IPS-18c (cell line): ENCODE data around the gene KCMF1.

Experiments used
- H3K4me3 ChIP-seq: 2 replicates; pipeline ENCODE4 v1.7.0; 2013; ENCODE audit warnings: low read depth, mild to moderate bottlenecking, low read length, moderate library complexity; ENCODE audit not compliant: insufficient read depth
- H3K9me3 ChIP-seq: one replicate; pipeline ENCODE4 v1.6.1; 2013; ENCODE audit warnings: mild to moderate bottlenecking, low read length, moderate library complexity; ENCODE audit not compliant: control insufficient read depth, insufficient read depth

KCMF1 gene

DNA sequence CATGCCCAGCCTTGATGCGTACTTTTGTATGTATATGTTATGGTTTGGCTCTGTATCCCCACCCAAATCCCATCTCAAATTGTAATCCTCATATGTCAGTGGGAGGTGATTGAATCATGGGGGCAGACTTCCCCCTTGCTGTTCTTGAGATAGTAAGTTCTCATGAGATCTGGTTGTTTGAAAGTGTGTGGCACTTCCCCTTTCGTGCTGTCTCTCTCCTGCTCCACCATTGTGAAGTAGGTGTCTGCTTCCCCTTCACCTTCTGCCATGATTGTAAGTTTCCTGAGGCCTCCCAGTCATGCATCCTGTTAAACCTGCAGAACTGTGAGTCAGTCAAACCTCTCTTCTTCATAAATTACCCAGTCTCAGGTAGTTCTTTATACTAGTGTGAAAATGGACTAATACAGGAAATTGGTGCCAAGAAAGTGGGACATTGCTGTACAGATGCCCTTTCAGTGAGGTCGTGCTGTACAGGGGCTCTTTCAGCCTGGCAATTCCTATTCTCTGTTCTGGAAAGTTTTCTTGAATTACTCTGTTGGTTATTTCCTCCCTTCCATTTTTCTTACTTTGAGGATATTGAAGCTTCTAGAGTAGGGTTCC is 38.2 kb downstream of the KCMF1 start:
- Histone ChIP-seq H3K9me3 (peaks cover 2% of the 10 kb centered on the region), H3K4me3 (no peak overlapping the region)

DNA sequence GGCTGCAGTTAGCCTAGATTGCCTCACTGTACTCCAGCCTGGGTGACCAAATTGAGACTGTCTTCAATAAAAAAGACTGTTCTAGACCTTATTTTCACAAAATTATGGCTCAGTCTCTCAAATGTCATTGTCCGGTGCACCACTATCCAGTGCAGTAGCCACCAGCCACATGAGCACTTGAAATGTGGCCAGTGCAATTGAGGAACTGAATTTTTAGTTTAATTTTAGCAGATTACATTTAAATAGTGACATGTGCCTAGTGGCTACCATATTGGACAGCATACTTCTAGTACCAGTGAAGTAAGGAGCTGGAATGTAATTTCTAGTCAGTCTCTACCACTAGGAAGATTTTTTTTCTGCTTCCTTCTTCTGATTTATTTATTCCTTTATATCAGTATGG is 39.4 kb downstream of the KCMF1 start:
- Histone ChIP-seq H3K9me3 (no peaks in the 10 kb centered on the region), H3K4me3 (no peak overlapping the region)

- H3K9me3 ChIP-seq = no peaks in the 10 kb centered on the region
- H3K4me3 ChIP-seq = no peak overlapping the region
These were observed 40.1 kb downstream of the KCMF1 start for GRCh38 chr2:85011098-85011497.

- no peak overlapping the region for H3K4me3 ChIP-seq
- no peaks in the 10 kb centered on the region for H3K9me3 ChIP-seq
These were observed 40.8 kb downstream of the KCMF1 start for GRCh38 chr2:85011747-85012146.

DNA sequence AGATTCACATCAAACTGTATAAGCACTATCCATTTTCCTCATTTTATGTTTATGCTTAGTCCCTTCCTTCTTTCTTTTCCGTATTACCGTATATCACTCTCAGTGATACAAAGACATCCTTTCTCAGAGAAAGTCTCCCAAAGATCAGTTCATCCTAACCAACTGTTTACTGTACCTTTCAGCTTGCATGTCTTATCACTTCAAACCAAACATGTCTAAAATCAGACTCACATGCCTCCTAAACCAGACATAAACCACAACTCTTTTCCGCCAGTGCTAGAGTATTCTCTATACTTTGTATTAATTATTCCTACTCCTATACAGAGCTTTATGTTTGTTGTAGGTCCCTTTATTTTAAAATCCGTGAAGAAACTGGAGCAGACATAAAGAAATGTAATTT is 41.5 kb downstream of the KCMF1 start:
- Histone ChIP-seq H3K4me3 (no peak overlapping the region), H3K9me3 (no peaks in the 10 kb centered on the region)

- Histone ChIP-seq H3K4me3 (no peak overlapping the region), H3K9me3 (no peaks in the 10 kb centered on the region)
These were observed 41.9 kb downstream of the KCMF1 start for GRCh38 chr2:85012855-85013254.

- Histone ChIP-seq H3K4me3 (no peak overlapping the region), H3K9me3 (no peaks in the 10 kb centered on the region)
These were observed 44.8 kb downstream of the KCMF1 start for GRCh38 chr2:85015653-85016360.

DNA sequence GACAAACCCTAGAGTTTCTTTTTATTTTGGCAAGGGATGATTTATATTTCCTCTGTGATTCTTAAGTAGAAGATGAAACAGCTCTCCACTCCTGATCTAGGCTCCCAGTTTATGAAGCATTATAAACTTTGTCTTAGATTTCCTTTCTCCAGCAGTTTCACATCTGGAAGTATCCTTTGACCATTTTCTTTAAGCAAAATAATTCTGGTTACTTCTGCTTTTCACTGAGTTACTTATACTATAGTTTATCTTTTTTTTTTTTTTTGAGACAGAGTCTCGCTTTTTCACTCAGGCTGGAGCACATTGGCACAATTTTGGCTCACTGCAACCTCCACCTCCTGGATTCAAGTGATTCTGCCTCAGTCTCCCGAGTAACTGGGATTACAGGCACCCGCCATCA is 45.5 kb downstream of the KCMF1 start:
- Histone ChIP-seq H3K9me3 (no peaks in the 10 kb centered on the region), H3K4me3 (no peak overlapping the region)

- no peaks in the 10 kb centered on the region for H3K9me3 ChIP-seq
- no peak overlapping the region for H3K4me3 ChIP-seq
These were observed 46.6 kb downstream of the KCMF1 start for GRCh38 chr2:85017411-85018048.

DNA sequence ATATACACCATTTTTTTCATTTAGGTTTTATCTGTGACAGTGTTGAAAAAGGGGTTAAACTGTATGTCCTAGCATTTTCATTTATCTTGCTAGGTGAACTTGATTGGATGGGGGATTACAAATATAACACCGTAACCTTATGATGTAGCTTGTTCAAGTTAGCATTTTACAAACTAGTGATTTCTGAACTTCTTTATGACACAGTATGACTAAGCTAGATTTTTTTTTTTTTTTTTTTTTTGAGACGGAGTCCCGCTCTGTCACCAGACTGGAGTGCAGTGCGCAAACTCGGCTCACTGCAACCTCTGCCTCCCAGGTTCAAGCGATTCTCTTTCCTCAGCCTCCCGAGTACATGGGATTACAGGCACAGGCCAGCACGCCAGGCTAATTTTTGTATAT is 47.1 kb downstream of the KCMF1 start:
- no peaks in the 10 kb centered on the region for H3K9me3 ChIP-seq
- H3K4me3 ChIP-seq = no peak overlapping the region

GRCh38 chr2:85019121-85019520 is 48.2 kb downstream of the KCMF1 start:
- Histone ChIP-seq H3K4me3 (no peak overlapping the region), H3K9me3 (no peaks in the 10 kb centered on the region)

- no peaks in the 10 kb centered on the region for H3K9me3 ChIP-seq
- no peak overlapping the region for H3K4me3 ChIP-seq
These were observed 51.3 kb downstream of the KCMF1 start for GRCh38 chr2:85022232-85022631.

DNA sequence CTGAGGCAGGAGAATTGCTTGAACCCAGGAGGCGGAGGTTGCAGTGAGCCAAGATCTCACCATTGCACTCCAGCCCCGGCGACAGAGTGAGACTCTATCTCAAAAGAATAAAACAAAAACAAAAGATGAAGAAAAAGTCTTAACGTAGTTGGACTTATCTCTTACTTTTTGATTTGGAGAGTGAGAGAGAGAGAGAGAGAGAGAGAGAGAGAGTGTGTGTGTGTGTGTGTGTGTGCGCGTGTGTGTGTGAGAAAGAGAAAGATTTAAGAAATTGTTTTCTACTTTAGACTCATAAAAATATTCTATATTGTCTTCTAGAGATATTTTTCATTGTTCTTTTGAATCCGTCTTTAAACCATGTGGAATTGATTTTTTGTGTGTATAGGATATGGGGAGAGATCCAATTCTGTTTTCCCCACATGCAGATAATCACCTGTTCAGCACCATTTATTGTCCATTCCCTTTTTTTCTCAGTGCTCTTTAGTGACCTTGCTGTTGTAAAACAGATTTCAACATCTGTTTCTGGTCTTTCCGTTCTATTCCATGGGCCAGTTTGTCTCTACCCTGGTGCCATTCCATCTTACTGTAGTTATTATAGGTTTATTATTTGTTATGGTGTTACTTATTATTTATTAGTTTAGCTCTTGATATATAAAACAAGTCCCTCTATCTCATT is 53.5 kb downstream of the KCMF1 start:
- H3K9me3 ChIP-seq = no peaks in the 10 kb centered on the region
- no peak overlapping the region for H3K4me3 ChIP-seq

- H3K9me3 ChIP-seq = no peaks in the 10 kb centered on the region
- H3K4me3 ChIP-seq = no peak overlapping the region
These were observed 61.7 kb downstream of the KCMF1 start for GRCh38 chr2:85032621-85033020.

GRCh38 chr2:85033388-85033787 is 62.4 kb downstream of the KCMF1 start:
- no peak overlapping the region for H3K4me3 ChIP-seq
- H3K9me3 ChIP-seq = no peaks in the 10 kb centered on the region

- no peak overlapping the region for H3K4me3 ChIP-seq
These were observed 63.2 kb downstream of the KCMF1 start for GRCh38 chr2:85034158-85034557.

DNA sequence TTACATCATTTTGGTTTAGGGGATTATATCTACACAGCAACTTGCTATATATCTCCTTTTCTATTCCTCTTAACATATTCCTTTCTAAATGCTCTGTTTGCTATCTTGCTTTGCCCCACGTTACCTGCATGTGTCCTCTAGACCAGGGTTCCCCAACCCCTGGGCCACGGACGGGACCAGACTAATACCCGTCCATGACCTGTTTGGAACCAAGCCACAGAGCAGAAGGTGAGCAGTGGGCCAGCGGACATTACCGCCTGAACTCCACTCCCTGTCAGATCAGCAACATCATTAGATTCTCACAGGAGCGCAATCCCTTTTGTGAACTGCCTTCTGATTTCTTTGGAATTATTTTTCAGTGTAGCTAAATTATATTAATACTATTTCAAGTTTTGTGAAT is 66.7 kb downstream of the KCMF1 start:
- Histone ChIP-seq H3K9me3 (no peaks in the 10 kb centered on the region), H3K4me3 (no peak overlapping the region)

More at GRCh38 chr2:85034158-85034557, 63.2 kb downstream of the KCMF1 start:
- H3K9me3 ChIP-seq = no peaks in the 10 kb centered on the region

GRCh38 chr2:85042330-85042729 is 71.4 kb downstream of the KCMF1 start:
- no peak overlapping the region for H3K4me3 ChIP-seq
- no peaks in the 10 kb centered on the region for H3K9me3 ChIP-seq
